ENCODE results near the gene PLB1.

- TF ChIP-seq CTCF (conservative IDR thresholded peaks at IDR 0.05) (no peak), ZFX (IDR thresholded peaks at IDR 0.05) (no peak)
Observed at GRCh38 chr2:28635191-28635611, 139.3 kb downstream of the PLB1 start.
